ENCODE measurements around the gene CALCA.

CALCA gene

GRCh38 chr11:14969901-14970323, 2.2 kb downstream of the CALCA start:
- peaks cover 71% of the 10 kb centered on the region for H3K27me3 Mint-ChIP-seq
- peaks cover 31% of the 10 kb centered on the region for H3K4me1 Mint-ChIP-seq
- ATAC-seq = peak; percentile 25
- H3K36me3 Mint-ChIP-seq = no peaks in the 10 kb centered on the region
- H3K9me3 Mint-ChIP-seq = no peaks in the 10 kb centered on the region
- H3K27ac Mint-ChIP-seq = no peak overlapping the region
- H3K4me3 Mint-ChIP-seq = no peak overlapping the region

- Mint-ChIP-seq H3K36me3 (no peaks in the 10 kb centered on the region), H3K4me1 (peaks cover 9% of the 10 kb centered on the region), H3K9me3 (no peaks in the 10 kb centered on the region), H3K27ac (no peak overlapping the region), H3K27me3 (peaks cover 49% of the 10 kb centered on the region), H3K4me3 (no peak overlapping the region)
- ATAC-seq = no peak
These were observed 4.4 kb downstream of the CALCA start for GRCh38 chr11:14967581-14968243.

DNA sequence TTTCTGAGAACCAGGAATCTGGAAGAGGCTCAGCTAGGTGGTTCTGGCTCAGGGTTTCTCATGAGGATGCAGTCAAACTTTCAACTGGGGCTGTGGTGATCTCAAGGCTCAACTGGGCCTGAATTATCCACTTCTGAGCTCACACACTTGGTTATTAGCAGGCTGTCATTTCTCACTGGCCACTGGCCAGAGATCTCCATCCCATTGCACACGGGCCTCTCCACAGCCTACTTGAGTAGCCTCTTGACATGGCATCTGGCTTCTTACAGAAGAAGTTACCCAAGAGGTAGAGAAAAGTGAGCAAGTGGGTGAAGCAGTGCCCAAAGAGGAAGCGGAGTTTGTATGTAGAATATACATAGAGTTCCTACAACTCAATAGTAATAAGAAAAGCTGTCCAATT, 16.0 kb downstream of the CALCA start:
- H3K4me1 Mint-ChIP-seq = no peaks in the 10 kb centered on the region
- no peaks in the 10 kb centered on the region for H3K9me3 Mint-ChIP-seq
- no peak for ATAC-seq
- no peak overlapping the region for H3K4me3 Mint-ChIP-seq
- H3K27ac Mint-ChIP-seq = no peak overlapping the region
- no peaks in the 10 kb centered on the region for H3K36me3 Mint-ChIP-seq
- H3K27me3 Mint-ChIP-seq = peaks cover 11% of the 10 kb centered on the region

DNA sequence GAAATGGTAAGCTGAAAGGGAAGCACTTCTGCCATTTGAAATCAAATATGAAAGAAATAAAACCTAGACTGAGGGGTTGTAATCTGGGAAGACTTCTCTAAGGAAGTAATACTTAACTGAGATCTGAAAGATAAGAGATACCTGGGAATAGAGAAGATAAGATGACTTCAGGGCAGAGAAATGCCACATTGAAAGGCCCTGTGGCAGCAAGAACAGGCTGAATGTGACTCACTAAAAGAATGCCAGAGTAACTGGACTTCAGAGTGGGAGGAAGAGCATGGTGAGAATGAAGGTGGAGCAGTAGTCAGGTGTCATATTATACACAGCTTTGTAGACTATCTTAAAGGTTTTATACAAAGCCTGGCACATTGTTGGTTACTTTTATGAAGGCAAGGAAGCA, 17.6 kb downstream of the CALCA start:
- H3K4me3 Mint-ChIP-seq = no peak overlapping the region
- no peaks in the 10 kb centered on the region for H3K36me3 Mint-ChIP-seq
- H3K9me3 Mint-ChIP-seq = no peaks in the 10 kb centered on the region
- no peak overlapping the region for H3K27ac Mint-ChIP-seq
- peaks cover 10% of the 10 kb centered on the region for H3K27me3 Mint-ChIP-seq
- ATAC-seq = no peak
- no peaks in the 10 kb centered on the region for H3K4me1 Mint-ChIP-seq

- ATAC-seq = no peak
- Mint-ChIP-seq H3K36me3 (no peaks in the 10 kb centered on the region), H3K27me3 (peaks cover 10% of the 10 kb centered on the region), H3K4me1 (no peaks in the 10 kb centered on the region), H3K27ac (no peak overlapping the region), H3K9me3 (no peaks in the 10 kb centered on the region), H3K4me3 (no peak overlapping the region)
These were observed 18.2 kb downstream of the CALCA start for GRCh38 chr11:14953904-14954303.

- H3K27me3 Mint-ChIP-seq = peaks cover 10% of the 10 kb centered on the region
These were observed 22.6 kb downstream of the CALCA start for GRCh38 chr11:14949437-14950147.

DNA sequence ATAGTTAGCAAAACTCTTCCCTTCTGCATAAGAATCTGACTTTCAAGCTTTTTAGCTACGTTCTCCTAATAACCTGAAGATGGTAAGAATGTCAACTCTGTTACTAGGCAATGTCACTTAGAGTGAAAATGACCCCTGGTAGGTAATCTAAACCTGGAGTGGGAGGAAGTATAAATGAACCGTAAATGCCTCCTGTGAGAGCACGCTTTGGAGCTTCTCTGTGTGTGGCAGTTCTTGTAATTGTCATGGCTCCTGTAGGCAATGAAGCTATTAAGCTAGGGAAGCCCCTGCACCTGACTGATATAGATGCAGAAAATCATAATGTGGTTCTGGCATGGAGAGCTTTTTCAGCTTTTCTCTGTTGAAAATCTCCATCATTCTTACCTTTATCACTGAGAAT, 29.4 kb downstream of the CALCA start:
- peaks cover 3% of the 10 kb centered on the region for H3K9me3 Mint-ChIP-seq
- no peak overlapping the region for H3K4me3 Mint-ChIP-seq
- no peak overlapping the region for H3K27ac Mint-ChIP-seq
- ATAC-seq = no peak
- H3K36me3 Mint-ChIP-seq = no peaks in the 10 kb centered on the region
- H3K4me1 Mint-ChIP-seq = no peaks in the 10 kb centered on the region
- H3K27me3 Mint-ChIP-seq = no peaks in the 10 kb centered on the region

More at GRCh38 chr11:14949437-14950147, 22.6 kb downstream of the CALCA start:
- Mint-ChIP-seq H3K9me3 (no peaks in the 10 kb centered on the region), H3K4me1 (no peaks in the 10 kb centered on the region), H3K4me3 (no peak overlapping the region), H3K36me3 (no peaks in the 10 kb centered on the region), H3K27ac (no peak overlapping the region)
- no peak for ATAC-seq

DNA sequence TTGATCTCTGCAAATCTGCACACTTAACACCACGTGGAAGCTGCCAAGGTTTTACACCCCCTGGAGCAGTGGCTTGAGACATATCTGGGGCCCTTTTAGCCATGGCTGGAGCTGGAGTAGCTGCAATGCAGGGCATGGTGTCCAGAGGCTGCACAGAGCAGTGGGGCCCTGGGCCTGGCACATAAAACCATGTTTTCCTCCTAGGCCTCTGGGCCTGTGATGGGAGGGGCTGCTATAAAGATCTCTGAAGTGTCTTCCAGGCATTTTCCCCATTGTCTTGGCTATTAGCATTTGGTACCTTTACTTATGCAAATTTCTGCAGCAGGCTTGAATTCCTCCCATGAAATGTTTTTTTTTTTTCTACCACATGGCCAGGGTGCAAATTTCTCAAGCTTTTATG, 33.2 kb downstream of the CALCA start:
- Mint-ChIP-seq H3K4me1 (no peaks in the 10 kb centered on the region), H3K27ac (no peak overlapping the region), H3K27me3 (no peaks in the 10 kb centered on the region), H3K36me3 (no peaks in the 10 kb centered on the region), H3K4me3 (no peak overlapping the region), H3K9me3 (peaks cover 3% of the 10 kb centered on the region)
- ATAC-seq = no peak

GRCh38 chr11:14934641-14935351, 37.4 kb downstream of the CALCA start:
- no peak for ATAC-seq
- no peak overlapping the region for H3K27ac Mint-ChIP-seq
- no peak overlapping the region for H3K4me3 Mint-ChIP-seq
- H3K9me3 Mint-ChIP-seq = peaks cover 3% of the 10 kb centered on the region
- no peaks in the 10 kb centered on the region for H3K36me3 Mint-ChIP-seq
- H3K4me1 Mint-ChIP-seq = no peaks in the 10 kb centered on the region
- H3K27me3 Mint-ChIP-seq = peaks cover 21% of the 10 kb centered on the region

- Mint-ChIP-seq H3K4me1 (no peaks in the 10 kb centered on the region), H3K27me3 (peaks cover 29% of the 10 kb centered on the region), H3K4me3 (no peak overlapping the region), H3K27ac (no peak overlapping the region), H3K9me3 (peaks cover 7% of the 10 kb centered on the region), H3K36me3 (no peaks in the 10 kb centered on the region)
- no peak for ATAC-seq
These were observed 39.7 kb downstream of the CALCA start for GRCh38 chr11:14932447-14932846.

DNA sequence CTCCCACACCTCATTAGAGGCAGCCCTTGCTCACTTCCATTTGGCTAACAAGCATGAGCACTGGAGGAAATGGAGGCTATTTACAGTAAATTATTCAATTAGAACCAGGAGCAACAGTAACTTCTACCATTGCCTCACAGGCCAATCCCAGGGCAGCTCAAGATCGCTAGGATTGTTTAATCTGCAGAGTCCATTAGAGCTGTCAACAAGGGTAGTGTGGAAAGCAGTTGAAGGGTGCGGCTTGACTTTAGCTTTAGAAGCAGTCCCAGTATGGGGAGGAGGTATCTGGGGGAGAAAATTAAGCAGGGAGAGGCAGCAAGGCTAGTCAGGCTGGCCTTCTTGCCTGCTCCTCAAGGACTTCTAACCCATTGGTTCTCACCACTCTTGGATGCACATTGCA, 41.8 kb downstream of the CALCA start:
- no peak overlapping the region for H3K27ac Mint-ChIP-seq
- H3K9me3 Mint-ChIP-seq = peaks cover 7% of the 10 kb centered on the region
- peaks cover 29% of the 10 kb centered on the region for H3K27me3 Mint-ChIP-seq
- ATAC-seq = no peak
- no peak overlapping the region for H3K4me3 Mint-ChIP-seq
- H3K36me3 Mint-ChIP-seq = no peaks in the 10 kb centered on the region
- H3K4me1 Mint-ChIP-seq = no peaks in the 10 kb centered on the region

DNA sequence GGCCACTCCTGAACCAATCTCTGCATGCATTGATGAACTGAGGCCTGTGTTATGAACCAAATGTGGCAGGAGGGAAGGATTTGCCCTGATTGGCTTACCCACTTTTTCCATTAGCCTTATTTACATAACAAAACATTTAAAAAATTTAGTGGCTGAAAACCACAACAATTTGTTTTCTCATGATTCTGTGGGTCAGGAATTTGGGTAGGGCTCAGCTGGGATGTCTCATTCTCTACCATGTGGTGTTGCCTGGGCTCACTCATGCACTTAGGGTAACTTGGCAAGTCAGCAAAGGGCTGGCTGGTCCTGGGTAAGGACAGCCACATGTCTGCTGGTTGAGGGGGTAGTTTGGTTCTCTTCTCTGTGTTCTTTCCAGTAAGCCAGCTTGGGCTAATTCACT, 45.0 kb downstream of the CALCA start:
- Mint-ChIP-seq H3K4me3 (no peak overlapping the region), H3K36me3 (no peaks in the 10 kb centered on the region), H3K4me1 (no peaks in the 10 kb centered on the region), H3K27me3 (peaks cover 29% of the 10 kb centered on the region), H3K9me3 (peaks cover 7% of the 10 kb centered on the region), H3K27ac (no peak overlapping the region)
- ATAC-seq = no peak

GRCh38 chr11:14924318-14924717, 47.8 kb downstream of the CALCA start:
- Mint-ChIP-seq H3K4me3 (no peak overlapping the region), H3K27ac (no peak overlapping the region), H3K9me3 (peaks cover 5% of the 10 kb centered on the region), H3K27me3 (peaks cover 7% of the 10 kb centered on the region), H3K4me1 (no peaks in the 10 kb centered on the region), H3K36me3 (no peaks in the 10 kb centered on the region)
- no peak for ATAC-seq
